ENCODE results near the gene NACC2. TPM values are rescaled to one million over a fixed set of nuclear protein-coding genes. Genes with fewer than 3 reads are reported as not detected.

The NACC2 gene
- polyA plus RNA-seq, 1 donor (not counting 4 experiments of a cell fraction or from before 2014, with no cell fraction given) = 4.6 TPM

- Histone ChIP-seq H3K9ac (ENCODE audit: control insufficient read depth, extremely low read depth, insufficient read depth, low read length) (no peak overlapping the region), H3K36me3 (ENCODE audit: control insufficient read depth in 2 of 2, extremely low read depth in 1 of 2, insufficient read depth in 2 of 2, low read length in 2 of 2) (peaks cover 7 to 12% of the 10 kb centered on the region in 2 experiments), H3K27ac (ENCODE audit: control insufficient read depth, insufficient read depth, low read length) (no peak overlapping the region), H2AFZ (ENCODE audit: control insufficient read depth, low read length) (no peak overlapping the region), H3K9me3 (ENCODE audit: control insufficient read depth, low read depth, low read length) (no peaks in the 10 kb centered on the region), H3K4me2 (ENCODE audit: control insufficient read depth, extremely low read depth, insufficient read depth, low read depth, low read length) (no peak overlapping the region), H3K27me3 (ENCODE audit: control insufficient read depth, extremely low read depth, insufficient read depth, low read length) (no peaks in the 10 kb centered on the region), H4K20me1 (ENCODE audit: control insufficient read depth, extremely low read depth, insufficient read depth, low read length) (peaks cover 31% of the 10 kb centered on the region), H3K9me1 (ENCODE audit: control insufficient read depth, extremely low read depth, insufficient read depth, low read length) (no peaks in the 10 kb centered on the region), H3K4me3 (ENCODE audit: control insufficient read depth in 2 of 3, extremely low read depth in 1 of 3, insufficient read depth in 2 of 3, low read depth in 1 of 3, low read length in 3 of 3) (no peak overlapping the region), H3K79me2 (ENCODE audit: control insufficient read depth, insufficient read depth, low read length) (peaks cover 90% of the 10 kb centered on the region), H3K4me1 (ENCODE audit: control insufficient read depth, extremely low read depth, insufficient read depth, low read length) (no peaks in the 10 kb centered on the region)
- dilution Hi-C loops (cut with MboI; ENCODE audit: extremely low pct_ligation_motif_present, low sequenced_read_pairs) = no loop called here
- FAIRE-seq (no peak), DNase-seq (ENCODE audit: low read depth, low spot score) (no peak)
- no peak for TF ChIP-seq CTCF (optimal IDR thresholded peaks at IDR 0.05 in 1 of 3, IDR thresholded peaks at IDR 0.05 in 1 of 3, conservative IDR thresholded peaks at IDR 0.05 in 1 of 3; ENCODE audit: extremely low read depth in 1 of 3, insufficient read depth in 2 of 3, low read length in 3 of 3)
- TF ChIP-seq EZH2 (IDR thresholded peaks at IDR 0.05; ENCODE audit: low read length) = no peak
Observed at GRCh38 chr9:136079211-136079915, 15.7 kb downstream of the NACC2 start.

GRCh38 chr9:136078498-136079011 lies 16.5 kb downstream of the NACC2 start:
- no peak overlapping the region for H2AFZ ChIP-seq (ENCODE audit: control insufficient read depth, low read length)
- H3K36me3 ChIP-seq (ENCODE audit: control insufficient read depth in 2 of 2, extremely low read depth in 1 of 2, insufficient read depth in 2 of 2, low read length in 2 of 2) = peaks cover 7 to 13% of the 10 kb centered on the region in 2 experiments
- H3K9me3 ChIP-seq (ENCODE audit: control insufficient read depth, low read depth, low read length) = no peaks in the 10 kb centered on the region
- H3K9ac ChIP-seq (ENCODE audit: control insufficient read depth, extremely low read depth, insufficient read depth, low read length) = no peak overlapping the region
- DNase-seq (ENCODE audit: low read depth, low spot score) (no peak), FAIRE-seq (no peak)
- H4K20me1 ChIP-seq (ENCODE audit: control insufficient read depth, extremely low read depth, insufficient read depth, low read length) = peaks cover 31% of the 10 kb centered on the region
- H3K79me2 ChIP-seq (ENCODE audit: control insufficient read depth, insufficient read depth, low read length) = peaks cover 83% of the 10 kb centered on the region
- H3K27me3 ChIP-seq (ENCODE audit: control insufficient read depth, extremely low read depth, insufficient read depth, low read length) = no peaks in the 10 kb centered on the region
- H3K27ac ChIP-seq (ENCODE audit: control insufficient read depth, insufficient read depth, low read length) = no peak overlapping the region
- TF ChIP-seq EZH2 (IDR thresholded peaks at IDR 0.05; ENCODE audit: low read length) (no peak), CTCF (optimal IDR thresholded peaks at IDR 0.05 in 1 of 3, IDR thresholded peaks at IDR 0.05 in 1 of 3, conservative IDR thresholded peaks at IDR 0.05 in 1 of 3; ENCODE audit: extremely low read depth in 1 of 3, insufficient read depth in 2 of 3, low read length in 3 of 3) (no peak)
- H3K4me2 ChIP-seq (ENCODE audit: control insufficient read depth, extremely low read depth, insufficient read depth, low read depth, low read length) = no peak overlapping the region
- dilution Hi-C loops (cut with MboI; ENCODE audit: extremely low pct_ligation_motif_present, low sequenced_read_pairs) = no loop called here
- H3K9me1 ChIP-seq (ENCODE audit: control insufficient read depth, extremely low read depth, insufficient read depth, low read length) = no peaks in the 10 kb centered on the region
- H3K4me3 ChIP-seq (ENCODE audit: control insufficient read depth in 2 of 3, extremely low read depth in 1 of 3, insufficient read depth in 2 of 3, low read depth in 1 of 3, low read length in 3 of 3) = no peak overlapping the region
- H3K4me1 ChIP-seq (ENCODE audit: control insufficient read depth, extremely low read depth, insufficient read depth, low read length) = no peaks in the 10 kb centered on the region
